NCI-H1092 treated with DMSO at 0.1 percent for 48 hours (cell line): Measurements from ENCODE around the gene ZSCAN22.
A peak's percentile ranks its signal among the peaks of the same experiment; 100 is the strongest.
"Not testable (repeated sequence)": the region's sequence is repeated elsewhere in the genome, so short reads cannot be mapped to it uniquely, and the experiment has no call there.

Experiments
- DNase-seq: peaks from one replicate; lab custom pipeline; 2025; lab: John Stamatoyannopoulos, UW

ZSCAN22 gene

GRCh38 chr19:58374200-58374599 lies 47.4 kb downstream of the ZSCAN22 start:
- no peak for DNase-seq

DNA sequence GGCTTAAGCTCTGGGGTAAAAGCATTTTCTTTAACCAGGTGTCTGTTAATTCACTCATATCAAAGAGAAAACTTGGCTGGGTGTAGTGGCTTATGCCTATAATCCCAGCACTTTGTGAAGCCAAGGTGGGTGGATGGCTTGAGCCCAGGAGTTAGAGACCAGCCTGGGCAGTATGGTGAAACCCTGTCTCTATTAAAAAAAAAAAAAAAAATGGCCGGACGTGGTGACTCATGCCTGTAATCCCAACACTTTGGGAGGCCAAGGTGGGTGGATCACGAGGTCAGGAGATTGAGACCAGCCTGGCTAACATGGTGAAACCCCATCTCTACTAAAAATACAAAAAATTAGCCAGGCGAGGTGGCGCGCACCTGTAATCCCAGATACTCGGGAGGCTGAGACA lies 49.9 kb downstream of the ZSCAN22 start:
- DNase-seq = not testable (repeated sequence)

DNA sequence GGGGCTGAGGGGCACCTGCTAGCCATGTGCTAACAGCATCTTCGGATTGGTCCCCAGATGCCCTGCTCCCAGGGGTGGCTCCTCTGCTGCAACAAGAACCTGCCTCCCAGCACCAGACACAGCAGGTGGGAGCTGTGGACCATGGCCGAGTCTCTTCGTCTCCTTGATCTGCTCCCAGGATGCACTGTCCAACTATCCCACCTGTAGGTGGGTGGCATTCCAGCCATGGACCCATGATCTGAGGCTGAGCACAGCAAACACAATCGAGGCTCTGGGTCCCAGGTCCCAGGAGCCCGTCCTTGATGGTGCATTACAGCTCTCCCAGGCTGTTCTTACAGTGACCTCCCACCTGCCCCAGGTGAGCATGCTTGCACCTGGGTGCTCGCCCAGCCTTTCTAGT lies 52.5 kb downstream of the ZSCAN22 start:
- no peak for DNase-seq

- DNase-seq = no peak
These were observed 53.4 kb downstream of the ZSCAN22 start for GRCh38 chr19:58380037-58380661.

- DNase-seq = peak; percentile 95
These were observed 54.1 kb downstream of the ZSCAN22 start, which contains the start of gene ZNF837 for GRCh38 chr19:58380662-58381459. Gene ZNF837, minus strand, starts transcription at chr19:58381030. Its CDS starts 11,698 bp downstream, at chr19:58369332.

DNA sequence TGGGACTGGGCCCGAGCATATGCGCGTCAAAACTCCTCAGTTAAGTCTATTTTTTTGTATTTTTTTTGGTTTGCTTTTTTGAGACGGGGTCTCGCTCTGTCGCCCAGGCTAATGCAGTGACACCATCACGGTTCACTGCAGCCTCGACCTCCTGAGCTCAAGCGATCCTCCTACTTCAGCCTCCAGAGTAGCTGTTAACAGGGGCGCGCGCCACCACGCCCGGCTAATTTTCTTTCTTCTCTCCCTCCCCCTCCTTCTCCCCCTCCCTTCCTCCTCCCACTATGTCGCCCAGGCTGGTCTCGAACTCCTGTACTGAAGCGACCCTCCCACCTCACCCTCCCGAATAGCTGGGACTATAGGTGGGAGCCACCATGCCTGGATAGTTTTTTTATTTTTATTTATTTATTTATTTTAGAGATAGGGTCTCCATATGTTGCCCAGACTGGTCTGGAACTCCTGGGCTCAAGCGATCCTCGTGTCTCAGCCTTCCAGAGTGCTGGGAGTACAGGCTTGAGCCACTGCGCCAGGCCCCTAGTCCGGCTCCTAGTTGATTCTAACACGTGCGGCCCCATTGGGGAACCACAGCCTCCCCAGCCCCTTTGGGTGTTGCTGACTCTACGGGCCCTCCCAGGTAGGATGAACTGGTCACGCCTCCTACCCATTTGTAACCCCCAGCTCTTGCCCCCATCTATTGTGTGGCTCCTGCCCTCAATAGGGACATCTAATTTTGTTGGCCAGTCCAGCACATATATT lies 54.8 kb downstream of the ZSCAN22 start:
- DNase-seq = no peak

GRCh38 chr19:58382997-58383603 lies 56.3 kb downstream of the ZSCAN22 start:
- DNase-seq = no peak

DNA sequence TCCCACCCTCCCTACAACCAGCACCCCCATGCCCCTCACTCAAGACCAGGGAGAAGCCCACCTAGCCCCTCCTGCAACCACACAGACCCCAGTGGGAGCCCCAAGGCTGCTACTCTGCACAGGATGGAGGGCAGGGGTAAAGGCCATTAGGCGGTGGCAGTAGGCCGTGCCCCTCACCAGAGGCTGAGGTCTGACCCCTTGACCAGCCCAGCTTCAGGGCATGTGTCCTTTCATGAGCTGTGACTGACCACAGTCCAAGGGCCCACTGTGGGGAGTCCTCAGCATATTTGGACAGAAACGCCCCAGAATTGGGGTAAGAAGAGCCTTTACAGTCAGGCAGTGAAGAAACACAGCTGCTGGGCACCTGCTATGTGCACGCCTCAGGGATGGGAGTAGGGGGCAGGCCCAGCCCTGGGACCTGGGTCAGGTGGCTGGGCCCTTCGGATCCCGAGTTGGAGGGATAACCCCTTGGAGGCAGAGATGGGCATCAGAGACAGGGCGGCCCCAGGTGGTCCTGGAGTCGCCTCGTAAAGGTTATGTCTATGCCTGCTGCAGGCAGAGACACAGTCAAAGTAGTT lies 58.6 kb downstream of the ZSCAN22 start:
- no peak for DNase-seq

DNA sequence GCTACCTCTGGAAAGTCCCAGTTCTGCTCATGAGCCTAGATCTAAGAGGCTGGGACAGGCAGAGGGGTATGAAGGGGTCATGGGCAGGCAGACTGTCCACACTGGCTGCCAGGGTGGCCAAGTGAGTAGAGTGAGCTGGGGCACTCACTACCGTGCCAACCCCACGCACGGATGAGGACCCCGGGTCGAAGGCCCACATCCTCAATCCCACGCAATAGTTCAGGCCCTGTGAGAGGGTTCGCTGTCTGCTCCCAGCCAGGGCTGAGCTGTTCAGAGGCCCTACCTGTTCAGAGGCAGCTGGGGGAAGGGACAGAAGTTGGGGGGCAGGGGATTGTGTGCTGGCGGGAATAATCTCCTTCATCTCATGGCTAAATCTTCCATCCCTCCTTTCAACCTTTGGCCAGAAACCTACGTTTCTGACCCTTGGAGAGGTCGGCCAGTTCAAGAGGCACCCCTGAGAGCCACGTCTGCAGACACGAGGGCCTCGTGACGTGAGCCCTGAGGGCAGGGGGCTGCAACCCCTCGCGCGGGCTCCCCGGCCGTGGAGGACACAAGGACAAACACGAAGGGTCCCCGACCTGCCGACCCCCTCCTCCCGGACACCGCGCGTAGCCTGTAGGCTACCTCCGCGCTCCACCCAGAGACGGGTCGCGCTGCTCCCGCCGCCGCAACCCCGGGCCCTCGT lies 59.2 kb downstream of the ZSCAN22 start:
- peak; percentile 32 for DNase-seq

DNA sequence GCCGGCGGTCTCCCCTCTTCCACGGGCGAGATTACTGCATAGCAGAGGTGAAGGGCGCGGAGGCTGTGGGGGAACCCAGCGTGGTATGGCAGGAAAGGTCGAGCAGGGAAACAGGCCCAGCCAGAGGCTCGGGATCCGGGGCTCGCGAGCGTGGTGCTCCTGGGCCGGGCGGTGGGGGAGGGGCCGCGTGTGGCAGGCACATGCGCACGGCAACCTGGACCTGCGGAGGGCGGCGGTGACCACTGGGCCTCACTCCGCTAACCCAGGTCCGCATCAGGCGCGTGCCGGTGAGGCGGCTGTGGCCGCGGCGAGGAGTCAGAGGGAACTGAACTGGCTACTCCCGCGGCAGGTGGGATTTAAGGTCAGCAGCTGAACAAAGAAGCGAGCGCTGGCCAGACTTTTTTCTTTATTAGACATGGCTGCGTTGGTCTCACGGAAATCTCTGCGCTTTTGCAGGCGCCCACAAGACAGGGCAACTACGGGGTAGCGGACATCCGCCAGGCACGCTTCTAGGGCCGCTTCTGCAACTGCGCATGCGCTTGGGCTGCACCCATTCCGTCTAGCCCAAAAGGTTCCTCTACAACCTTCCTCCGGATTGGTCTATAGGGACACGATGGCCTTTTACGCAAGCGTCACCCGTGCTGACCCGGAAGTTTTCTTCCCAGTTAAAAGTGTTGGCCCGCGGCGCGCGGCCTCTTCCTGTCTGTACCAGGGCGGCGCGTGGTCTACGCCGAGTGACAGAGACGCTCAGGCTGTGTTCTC lies 60.0 kb downstream of the ZSCAN22 start, which contains the start of gene RPS5:
Gene RPS5, plus strand, starts transcription at position 694 of the 762 bp plus-strand sequence. CDS start 869 bp downstream, outside the sequence.
- DNase-seq = peak; percentile 95

DNA sequence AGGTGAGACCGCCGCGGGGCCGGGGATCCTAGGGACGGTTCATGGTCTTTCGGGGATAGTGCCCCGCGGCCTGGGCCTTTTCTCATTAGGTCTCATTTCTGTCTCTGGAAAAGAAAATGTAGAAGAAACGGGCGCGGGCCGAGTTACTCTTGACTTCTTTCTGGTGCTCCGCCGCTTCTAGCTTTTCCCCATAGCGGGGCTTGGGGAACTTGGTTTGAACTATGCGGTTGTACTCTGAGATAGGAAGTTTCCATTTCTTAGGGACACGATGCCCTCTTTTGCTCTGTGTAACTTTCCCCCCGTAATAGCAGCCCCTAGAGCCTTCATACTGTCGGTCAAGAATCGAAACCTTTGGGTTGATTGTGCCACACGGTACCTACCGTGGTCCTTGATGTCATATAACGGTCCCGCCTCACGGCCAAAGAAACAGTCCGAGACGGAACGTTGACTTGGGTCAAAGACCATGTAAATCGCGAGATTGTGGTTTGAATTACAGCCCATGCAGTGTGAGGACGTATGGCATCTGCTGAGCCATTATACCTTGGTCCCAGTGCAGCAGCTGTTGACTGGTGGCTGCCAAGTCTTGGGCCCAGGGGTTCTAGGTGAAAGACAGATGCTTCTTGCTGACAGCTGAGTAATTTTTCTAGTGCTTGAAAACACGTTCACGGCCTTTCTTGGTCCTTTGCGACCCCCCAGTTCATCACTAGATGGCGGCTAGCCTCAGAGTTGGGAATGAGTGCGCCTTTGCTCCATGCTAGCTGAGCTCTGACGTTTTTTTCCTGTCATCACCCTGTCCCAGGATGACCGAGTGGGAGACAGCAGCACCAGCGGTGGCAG lies 60.8 kb downstream of the ZSCAN22 start:
- no peak for DNase-seq

GRCh38 chr19:58388175-58388526 lies 61.4 kb downstream of the ZSCAN22 start:
- no peak for DNase-seq
